Activated CD8-positive, alpha-beta memory T cell treated with anti-CD3 and anti-CD28 coated beads for 48 hours (primary cell): ENCODE data around the gene MLST8.

Experiments
- DNase-seq, 3 experiments: peaks; one replicate each; pipeline ENCODE4 v3.0.0-alpha.2; 2020; ENCODE audit warnings: low read depth in 2 of 3, low spot score in 2 of 3

MLST8 gene

DNA sequence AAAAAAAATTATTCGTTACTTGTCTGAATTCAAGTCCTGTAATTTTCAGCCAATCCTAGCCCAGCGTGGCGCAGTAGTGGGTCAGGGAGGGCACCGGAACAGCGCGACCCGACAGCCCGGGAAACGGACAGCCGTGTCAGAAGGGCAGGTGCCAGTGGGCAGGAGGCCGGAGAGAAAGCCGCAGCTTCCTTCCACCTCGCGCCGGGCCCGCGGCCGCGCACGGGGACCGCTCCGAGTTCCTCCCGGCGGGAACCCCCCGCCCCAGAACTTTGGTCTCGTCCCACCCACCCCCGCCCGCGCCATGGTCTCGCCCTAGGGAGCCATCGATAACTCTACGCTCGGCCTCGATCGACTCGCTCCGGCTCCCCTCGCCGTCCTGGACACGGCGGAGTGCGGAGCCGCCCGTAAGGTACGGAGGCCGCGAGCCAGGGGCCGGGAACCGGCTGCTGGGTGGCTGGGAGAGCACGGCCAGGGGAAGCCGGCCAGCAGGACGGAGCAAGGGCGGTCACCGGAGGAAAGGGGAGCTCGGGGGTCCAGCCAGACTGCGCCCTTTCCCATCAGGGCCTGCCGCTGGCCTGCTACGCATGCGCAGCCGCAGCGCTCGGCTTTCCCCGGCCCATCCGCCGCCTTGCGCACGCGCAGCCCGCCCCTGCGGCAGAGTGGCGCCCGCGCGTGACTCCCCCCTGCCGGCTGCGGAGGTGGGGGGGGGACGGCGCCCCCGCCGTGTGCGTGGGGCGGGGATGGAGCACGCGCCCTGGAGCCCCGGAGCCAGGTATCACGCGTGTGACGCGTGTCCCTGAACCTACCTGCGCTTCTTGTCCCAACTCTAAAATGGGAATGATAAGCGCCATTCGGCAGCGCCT lies at the start of gene MLST8:
TSS of gene MLST8 (plus strand) at position 351 of the 863 bp plus-strand sequence. CDS start 632 bp downstream, outside the sequence.
- DNase-seq: peak; percentile 68 to 88 (median 85)

DNA sequence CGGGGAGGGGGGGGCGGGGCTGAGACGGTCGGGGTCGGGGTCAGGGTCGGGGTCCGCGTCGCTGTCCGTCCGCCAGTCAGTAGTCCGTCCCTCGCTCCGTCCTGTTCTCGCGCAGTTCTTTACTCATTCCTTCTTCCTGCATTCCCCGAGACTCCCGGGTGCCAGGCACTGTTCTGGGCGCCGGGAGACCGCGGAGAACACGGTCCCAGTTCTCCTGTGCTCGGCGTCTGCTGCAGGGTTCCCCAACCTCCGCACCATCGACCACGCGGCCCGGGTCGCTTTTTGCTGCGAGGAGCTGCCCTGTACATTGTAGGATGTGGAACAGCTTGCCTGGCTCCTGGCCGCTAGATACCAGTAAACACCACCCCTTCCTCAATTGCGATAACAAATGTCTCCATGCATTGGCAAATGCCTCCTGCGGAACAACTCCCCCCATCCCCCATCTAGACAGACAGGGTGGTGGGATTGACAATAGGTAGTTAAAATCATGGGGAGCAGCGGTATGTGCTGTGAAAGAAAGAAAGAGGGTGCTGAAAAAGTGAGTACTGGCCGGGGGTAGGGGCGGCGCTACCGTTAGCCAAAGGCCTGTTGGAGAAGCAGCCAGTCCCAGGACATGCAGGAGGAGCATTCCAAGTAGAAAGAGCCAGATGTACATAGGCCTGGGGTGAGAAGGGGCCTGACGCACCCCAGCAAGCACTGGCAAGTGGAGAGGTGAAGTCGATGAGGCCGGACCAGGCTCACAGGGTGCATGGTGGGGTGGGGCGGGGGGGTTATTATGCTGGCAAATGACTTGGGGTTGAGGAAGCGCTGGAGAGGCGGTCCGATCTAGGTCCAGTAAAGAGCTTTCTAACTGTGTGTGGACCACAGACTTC lies 49.0 kb upstream of the MLST8 start:
- DNase-seq: no peak

- no peak for DNase-seq
Measured at GRCh38 chr16:2156849-2157224, 48.4 kb upstream of the MLST8 start.

GRCh38 chr16:2157480-2158261 lies 47.6 kb upstream of the MLST8 start:
- DNase-seq: no peak

- no peak for DNase-seq
Measured at GRCh38 chr16:2158262-2158638, 47.0 kb upstream of the MLST8 start.

GRCh38 chr16:2159175-2159838 lies 45.9 kb upstream of the MLST8 start:
- no peak for DNase-seq

DNA sequence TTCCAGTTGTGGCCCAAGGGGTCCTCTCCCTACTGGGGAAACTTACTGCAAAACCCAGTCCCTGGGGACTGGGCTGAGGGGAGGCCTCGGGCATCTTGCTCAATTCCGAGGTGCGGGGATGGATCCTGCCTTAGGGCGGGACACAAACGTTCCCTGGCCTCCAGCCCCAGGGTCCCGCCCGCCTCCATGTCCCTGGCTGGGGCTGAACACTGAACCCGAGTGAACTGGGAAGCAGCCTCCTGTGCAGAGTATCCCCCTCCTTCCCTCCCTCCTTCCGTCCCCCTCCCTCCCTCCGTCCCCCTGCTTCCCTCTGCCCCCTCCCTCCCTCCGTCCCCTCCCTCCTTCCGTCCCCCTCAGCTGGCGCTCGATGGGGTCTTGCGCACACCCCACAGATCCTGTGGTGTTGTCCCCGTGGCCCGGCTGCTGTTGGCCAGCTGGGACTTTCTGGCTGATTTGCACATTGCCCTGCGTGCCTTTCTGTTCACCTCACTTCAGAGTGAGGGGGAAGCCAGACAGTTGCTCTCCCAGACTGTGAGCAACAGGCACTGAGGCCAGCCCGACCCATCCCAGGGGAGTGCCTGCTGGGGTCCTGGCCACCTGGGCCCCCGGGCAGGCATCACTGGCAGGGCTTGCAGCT lies 44.2 kb upstream of the MLST8 start:
- DNase-seq: no peak

GRCh38 chr16:2161911-2162310 lies 43.3 kb upstream of the MLST8 start:
- DNase-seq: no peak

DNA sequence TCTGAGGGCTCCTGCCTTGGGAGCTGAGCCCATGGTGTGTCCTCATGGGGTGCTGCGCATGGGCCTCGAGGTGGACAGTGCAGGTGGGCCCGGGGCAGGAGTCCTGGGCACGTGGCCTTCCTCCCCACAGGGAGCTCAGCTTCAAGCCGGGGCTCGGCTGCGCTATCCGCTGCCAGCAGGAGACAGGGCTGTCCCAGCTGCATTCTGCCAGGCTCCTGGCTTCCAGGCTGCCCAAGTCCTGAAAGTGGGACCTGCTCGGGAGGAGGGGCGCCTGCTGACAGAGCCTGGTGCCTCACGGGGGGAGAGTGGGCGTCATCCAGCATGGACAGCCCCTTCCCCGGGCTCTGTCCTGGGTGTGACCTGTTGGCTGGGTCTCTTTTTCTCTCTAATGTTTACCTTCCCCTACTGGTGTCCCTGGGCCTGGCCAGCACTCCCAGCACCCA lies 42.6 kb upstream of the MLST8 start:
- DNase-seq: no peak

- DNase-seq: no peak
Measured at GRCh38 chr16:2163211-2163881, 41.9 kb upstream of the MLST8 start.

GRCh38 chr16:2165861-2166260 lies 39.4 kb upstream of the MLST8 start:
- DNase-seq: no peak

GRCh38 chr16:2166263-2167067 lies 38.8 kb upstream of the MLST8 start:
- DNase-seq: no peak

GRCh38 chr16:2167068-2167638 lies 38.1 kb upstream of the MLST8 start:
- no peak for DNase-seq

DNA sequence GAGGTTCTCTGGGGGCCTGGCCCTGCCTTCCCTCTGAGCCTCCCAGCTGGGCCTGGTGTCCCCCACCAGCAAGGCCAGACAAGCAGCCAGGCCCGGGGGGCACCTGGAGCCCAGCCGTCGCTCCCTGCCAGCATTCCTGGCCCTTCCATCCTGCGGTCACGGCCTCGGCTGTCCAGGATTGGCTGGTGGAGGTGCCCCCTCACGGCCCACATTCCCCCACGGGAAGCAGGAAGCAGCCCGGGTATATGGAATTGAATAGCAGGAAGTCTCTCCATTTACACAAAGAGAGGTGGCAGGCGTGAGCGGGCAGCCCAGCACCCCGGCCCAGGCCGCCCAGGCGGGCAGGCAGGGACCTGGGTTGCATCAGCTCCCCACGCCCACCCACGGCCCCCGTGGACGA lies 35.2 kb upstream of the MLST8 start:
- DNase-seq: no peak

DNA sequence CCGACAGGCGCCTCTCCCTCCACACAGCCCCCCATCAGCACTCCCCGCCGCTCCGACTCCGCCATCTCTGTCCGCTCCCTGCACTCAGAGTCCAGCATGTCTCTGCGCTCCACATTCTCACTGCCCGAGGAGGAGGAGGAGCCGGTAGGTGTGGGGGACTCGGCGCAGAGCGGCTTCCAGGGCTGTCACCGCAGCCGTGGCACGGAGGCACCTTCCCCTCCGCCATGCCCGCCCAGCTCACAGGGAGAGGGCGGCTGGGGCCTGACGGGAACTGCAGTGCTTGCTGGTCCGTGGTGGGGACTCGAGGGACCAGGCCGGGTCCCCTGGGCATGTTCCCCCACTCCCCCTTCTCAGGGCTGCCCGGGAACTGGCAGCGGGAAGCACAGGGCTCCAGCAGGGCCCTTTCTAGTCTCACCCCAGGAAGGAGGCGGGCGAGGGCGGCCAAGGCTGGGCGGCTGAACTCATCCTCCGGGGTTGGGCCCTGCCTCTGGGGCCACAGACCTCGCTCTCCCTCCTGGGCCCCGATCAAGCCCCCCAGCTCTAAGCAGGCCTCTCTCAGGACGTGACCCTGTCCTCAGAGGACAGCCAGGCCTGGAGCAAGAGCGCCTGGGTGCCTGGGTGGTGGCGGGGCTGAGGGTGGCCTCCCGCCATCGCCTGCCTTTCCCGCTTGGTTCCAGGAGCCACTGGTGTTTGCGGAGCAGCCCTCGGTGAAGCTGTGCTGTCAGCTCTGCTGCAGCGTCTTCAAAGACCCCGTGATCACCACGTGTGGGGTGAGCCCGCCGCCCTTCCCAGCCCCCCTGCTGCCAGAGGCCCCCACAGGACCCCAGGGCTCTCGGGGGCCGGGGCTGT lies 34.4 kb upstream of the MLST8 start:
- no peak for DNase-seq

DNA sequence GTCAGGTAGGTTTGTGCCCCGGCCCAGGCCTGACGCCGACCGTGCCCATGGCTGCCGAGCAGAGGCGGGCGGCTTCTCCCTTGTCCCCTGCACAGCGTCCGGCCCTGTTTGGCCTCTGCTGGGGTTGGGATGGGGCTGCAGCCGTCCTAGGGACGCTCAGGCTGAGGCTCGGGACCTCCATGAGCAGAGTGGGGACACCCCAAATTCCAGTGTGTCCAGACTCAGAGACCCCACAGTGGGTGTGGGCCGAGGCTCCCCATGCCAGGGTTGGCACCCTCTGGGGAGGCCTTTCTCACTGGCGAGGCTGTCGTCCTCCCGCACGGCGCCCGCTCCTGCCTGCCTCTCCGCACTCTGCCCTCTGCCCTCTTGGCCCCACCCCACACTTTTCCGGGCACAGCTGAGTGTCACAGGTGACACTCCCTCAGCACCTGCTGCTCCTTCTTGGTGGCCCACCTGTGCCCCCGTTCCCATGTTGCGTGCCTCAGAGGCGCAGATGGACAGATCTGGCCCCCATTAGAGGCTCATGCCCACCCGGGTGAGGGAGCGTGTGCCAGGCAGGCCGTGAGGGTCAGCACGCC lies 33.6 kb upstream of the MLST8 start:
- no peak for DNase-seq

GRCh38 chr16:2172688-2173335 lies 32.4 kb upstream of the MLST8 start:
- DNase-seq: no peak
